CD4-positive, alpha-beta T cell treated with Interleukin-2 at 100 ng/mL for 4 hours (primary cell): ENCODE measurements around the gene GPR62.
"Not testable (repeated sequence)": the region's sequence is repeated elsewhere in the genome, so short reads cannot be mapped to it uniquely, and the experiment has no call there.

ENCODE experiments used
- DNase-seq: peaks from one replicate; pipeline ENCODE4 v3.0.0-alpha.2; 2020; ENCODE audit warnings: low spot score

Gene GPR62

GRCh38 chr3:51955175-51955892 is at the start of gene GPR62:
Gene GPR62, plus strand, starts transcription at chr3:51955381. Its CDS starts 272 bp downstream, at chr3:51955653.
- DNase-seq = no peak

GRCh38 chr3:51908026-51908425 is 47.2 kb upstream of the GPR62 start:
- DNase-seq = no peak

- no peak for DNase-seq
These were observed 38.8 kb upstream of the GPR62 start for GRCh38 chr3:51916418-51916817.

GRCh38 chr3:51921081-51921578 is 34.1 kb upstream of the GPR62 start:
- no peak for DNase-seq

GRCh38 chr3:51927061-51927977 is 27.9 kb upstream of the GPR62 start:
- DNase-seq = no peak

GRCh38 chr3:51928438-51928837 is 26.7 kb upstream of the GPR62 start:
- DNase-seq = no peak

- DNase-seq = not testable (repeated sequence)
These were observed 26.2 kb upstream of the GPR62 start for GRCh38 chr3:51928981-51929380.

- DNase-seq = no peak
These were observed 25.7 kb upstream of the GPR62 start for GRCh38 chr3:51929420-51930003.

GRCh38 chr3:51930439-51930838 is 24.7 kb upstream of the GPR62 start:
- DNase-seq = no peak

GRCh38 chr3:51931756-51932155 is 23.4 kb upstream of the GPR62 start:
- DNase-seq = no peak

GRCh38 chr3:51932471-51933370 is 22.5 kb upstream of the GPR62 start:
- no peak for DNase-seq

GRCh38 chr3:51933471-51934138 is 21.6 kb upstream of the GPR62 start:
- DNase-seq = no peak

GRCh38 chr3:51934139-51934850 is 20.9 kb upstream of the GPR62 start:
- DNase-seq = no peak

- no peak for DNase-seq
These were observed 19.9 kb upstream of the GPR62 start for GRCh38 chr3:51934991-51935885.

GRCh38 chr3:51935886-51936755 is 19.1 kb upstream of the GPR62 start:
- DNase-seq = no peak

GRCh38 chr3:51937014-51937413 is 18.2 kb upstream of the GPR62 start:
- no peak for DNase-seq

GRCh38 chr3:51937611-51938450 is 17.4 kb upstream of the GPR62 start:
- no peak for DNase-seq
